Stimulated activated CD8-positive, alpha-beta memory T cell treated with anti-CD3 and anti-CD28 coated beads, Interleukin-4, amount 100 ng/mL, for 4 hours (primary cell): ENCODE results near the gene SMPDL3B.

Experiments used
- DNase-seq, 2 donors: peaks; one replicate each; pipeline ENCODE4 v3.0.0-alpha.2; 2020; ENCODE audit warnings: low read depth in 2 of 2, low spot score in 1 of 2

The SMPDL3B gene

GRCh38 chr1:27940297-27940696 lies 5.5 kb downstream of the SMPDL3B start:
- peak; percentile 37 to 45 for DNase-seq

- no peak for DNase-seq
Measured at GRCh38 chr1:27940870-27941560, 6.2 kb downstream of the SMPDL3B start.

GRCh38 chr1:27941671-27942540 lies 7.1 kb downstream of the SMPDL3B start:
- DNase-seq, result no peak

- DNase-seq, result no peak
Measured at GRCh38 chr1:27945020-27945419, 10.2 kb downstream of the SMPDL3B start.

- no peak for DNase-seq
Measured at GRCh38 chr1:27949027-27949426, 14.2 kb downstream of the SMPDL3B start.

- DNase-seq, result no peak
Measured at GRCh38 chr1:27951396-27951795, 16.6 kb downstream of the SMPDL3B start.

- no peak for DNase-seq
Measured at GRCh38 chr1:27952147-27952546, 17.3 kb downstream of the SMPDL3B start.

GRCh38 chr1:27954186-27954585 lies 19.4 kb downstream of the SMPDL3B start:
- no peak for DNase-seq

- DNase-seq, result no peak
Measured at GRCh38 chr1:27955076-27955475, 20.3 kb downstream of the SMPDL3B start.

GRCh38 chr1:27956761-27957160 lies 22.0 kb downstream of the SMPDL3B start:
- no peak for DNase-seq

- no peak for DNase-seq
Measured at GRCh38 chr1:27957655-27958054, 22.9 kb downstream of the SMPDL3B start.

- DNase-seq, result no peak
Measured at GRCh38 chr1:27958513-27958912, 23.7 kb downstream of the SMPDL3B start.

GRCh38 chr1:27959792-27960603 lies 25.2 kb downstream of the SMPDL3B start, which contains the start of gene XKR8:
TSS of gene XKR8 (plus strand) at chr1:27959973. CDS start at chr1:27960070, 97 bp downstream.
- DNase-seq, result peak; percentile 59 to 69

GRCh38 chr1:27960762-27961645 lies 26.2 kb downstream of the SMPDL3B start:
- no peak for DNase-seq

- DNase-seq, result no peak
Measured at GRCh38 chr1:27961646-27962221, 26.9 kb downstream of the SMPDL3B start.

GRCh38 chr1:27963393-27963792 lies 28.6 kb downstream of the SMPDL3B start:
- no peak for DNase-seq

GRCh38 chr1:27966402-27967105 lies 31.8 kb downstream of the SMPDL3B start:
- DNase-seq, result no peak

GRCh38 chr1:27967106-27967883 lies 32.5 kb downstream of the SMPDL3B start:
- no peak for DNase-seq
